ENCODE data around the gene DLGAP1. TPM values are rescaled to one million over a fixed set of nuclear protein-coding genes. Genes with fewer than 3 reads are reported as not detected.
"Not testable (repeated sequence)": the region's sequence is repeated elsewhere in the genome, so short reads cannot be mapped to it uniquely, and the experiment has no call there.

The DLGAP1 gene
- total RNA-seq, 1 donor from 2014 or later: 0.05 TPM

DNA sequence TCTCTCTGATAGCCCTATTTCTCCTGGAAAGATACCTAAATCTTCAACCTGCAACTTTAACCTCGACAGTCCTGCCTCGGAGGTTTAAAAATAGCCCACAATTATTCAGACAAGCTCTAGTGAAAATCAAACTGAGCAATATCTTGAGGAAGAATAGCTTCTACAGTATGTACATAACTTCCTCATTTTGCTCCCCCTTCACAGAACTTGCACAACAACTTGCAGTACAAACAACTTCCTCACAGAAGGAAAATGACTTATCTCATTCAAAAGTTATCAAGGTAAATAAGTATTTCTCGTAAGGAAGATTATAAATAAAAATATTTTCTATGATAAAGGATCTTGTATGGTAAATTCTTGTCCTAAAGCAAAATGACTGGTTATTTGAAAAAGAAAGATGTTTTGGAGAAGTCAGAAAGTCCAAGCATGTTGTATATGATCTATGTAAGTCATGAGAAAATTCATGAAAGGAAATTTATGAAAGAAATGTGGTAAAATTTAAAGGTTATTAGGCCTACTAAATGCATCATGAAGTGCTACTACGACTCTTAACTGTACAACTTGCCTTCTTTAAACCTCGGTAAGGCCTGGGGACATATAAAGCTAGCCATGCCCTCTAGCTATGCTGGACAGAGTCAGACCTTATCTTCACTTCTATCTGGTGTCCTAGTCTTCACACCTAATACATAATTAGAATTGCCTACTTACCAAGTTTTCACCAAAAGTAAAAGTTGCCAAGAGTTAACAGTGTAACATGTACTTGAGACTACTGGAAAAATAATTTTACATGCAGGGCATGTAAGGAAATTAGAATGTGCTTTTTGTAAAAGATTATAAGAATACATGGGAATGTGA lies 394.5 kb downstream of the DLGAP1 start:
- TF ChIP-seq, protein P1, sequence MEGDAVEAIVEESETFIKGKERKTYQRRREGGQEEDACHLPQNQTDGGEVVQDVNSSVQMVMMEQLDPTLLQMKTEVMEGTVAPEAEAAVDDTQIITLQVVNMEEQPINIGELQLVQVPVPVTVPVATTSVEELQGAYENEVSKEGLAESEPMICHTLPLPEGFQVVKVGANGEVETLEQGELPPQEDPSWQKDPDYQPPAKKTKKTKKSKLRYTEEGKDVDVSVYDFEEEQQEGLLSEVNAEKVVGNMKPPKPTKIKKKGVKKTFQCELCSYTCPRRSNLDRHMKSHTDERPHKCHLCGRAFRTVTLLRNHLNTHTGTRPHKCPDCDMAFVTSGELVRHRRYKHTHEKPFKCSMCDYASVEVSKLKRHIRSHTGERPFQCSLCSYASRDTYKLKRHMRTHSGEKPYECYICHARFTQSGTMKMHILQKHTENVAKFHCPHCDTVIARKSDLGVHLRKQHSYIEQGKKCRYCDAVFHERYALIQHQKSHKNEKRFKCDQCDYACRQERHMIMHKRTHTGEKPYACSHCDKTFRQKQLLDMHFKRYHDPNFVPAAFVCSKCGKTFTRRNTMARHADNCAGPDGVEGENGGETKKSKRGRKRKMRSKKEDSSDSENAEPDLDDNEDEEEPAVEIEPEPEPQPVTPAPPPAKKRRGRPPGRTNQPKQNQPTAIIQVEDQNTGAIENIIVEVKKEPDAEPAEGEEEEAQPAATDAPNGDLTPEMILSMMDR (IDR thresholded peaks at IDR 0.05): no peak
- no peak overlapping the region for H3K4me3 Mint-ChIP-seq (ENCODE audit: unreplicated experiment)
- H3K9me3 Mint-ChIP-seq (ENCODE audit: unreplicated experiment): peaks cover 24% of the 10 kb centered on the region
- no peak overlapping the region for H3K27ac Mint-ChIP-seq (ENCODE audit: unreplicated experiment)
- no peaks in the 10 kb centered on the region for H3K4me1 Mint-ChIP-seq (ENCODE audit: unreplicated experiment)
- no peak for DNase-seq (ENCODE audit: extremely low spot score, unreplicated experiment)
- H3K36me3 Mint-ChIP-seq (ENCODE audit: unreplicated experiment): no peaks in the 10 kb centered on the region
- no peaks in the 10 kb centered on the region for H3K27me3 Mint-ChIP-seq (ENCODE audit: unreplicated experiment)

DNA sequence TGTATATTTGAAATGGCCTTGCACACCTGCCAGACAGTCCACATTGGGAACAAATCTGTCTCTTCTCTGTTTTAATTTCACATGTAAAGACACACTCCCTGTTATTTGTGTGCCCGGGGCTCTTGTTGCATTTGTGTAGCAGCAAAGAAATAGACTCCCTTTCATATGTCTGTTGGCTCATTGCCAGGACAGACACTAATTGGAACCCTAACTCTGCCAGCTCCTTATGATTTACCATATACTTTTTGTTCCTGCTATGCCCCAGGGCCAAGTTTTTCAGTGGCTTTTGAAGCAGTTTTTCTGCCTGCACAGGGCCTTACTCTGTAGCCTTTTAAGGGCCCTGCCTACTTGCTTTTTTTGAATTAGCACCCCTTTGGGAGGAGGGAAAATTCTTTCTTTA lies 396.9 kb downstream of the DLGAP1 start:
- H3K27me3 Mint-ChIP-seq (ENCODE audit: unreplicated experiment): no peaks in the 10 kb centered on the region
- no peak for DNase-seq (ENCODE audit: extremely low spot score, unreplicated experiment)
- no peaks in the 10 kb centered on the region for H3K36me3 Mint-ChIP-seq (ENCODE audit: unreplicated experiment)
- no peak overlapping the region for H3K4me3 Mint-ChIP-seq (ENCODE audit: unreplicated experiment)
- H3K4me1 Mint-ChIP-seq (ENCODE audit: unreplicated experiment): no peaks in the 10 kb centered on the region
- H3K9me3 Mint-ChIP-seq (ENCODE audit: unreplicated experiment): peaks cover 23% of the 10 kb centered on the region
- TF ChIP-seq, protein P1 (IDR thresholded peaks at IDR 0.05): no peak
- no peak overlapping the region for H3K27ac Mint-ChIP-seq (ENCODE audit: unreplicated experiment)

DNA sequence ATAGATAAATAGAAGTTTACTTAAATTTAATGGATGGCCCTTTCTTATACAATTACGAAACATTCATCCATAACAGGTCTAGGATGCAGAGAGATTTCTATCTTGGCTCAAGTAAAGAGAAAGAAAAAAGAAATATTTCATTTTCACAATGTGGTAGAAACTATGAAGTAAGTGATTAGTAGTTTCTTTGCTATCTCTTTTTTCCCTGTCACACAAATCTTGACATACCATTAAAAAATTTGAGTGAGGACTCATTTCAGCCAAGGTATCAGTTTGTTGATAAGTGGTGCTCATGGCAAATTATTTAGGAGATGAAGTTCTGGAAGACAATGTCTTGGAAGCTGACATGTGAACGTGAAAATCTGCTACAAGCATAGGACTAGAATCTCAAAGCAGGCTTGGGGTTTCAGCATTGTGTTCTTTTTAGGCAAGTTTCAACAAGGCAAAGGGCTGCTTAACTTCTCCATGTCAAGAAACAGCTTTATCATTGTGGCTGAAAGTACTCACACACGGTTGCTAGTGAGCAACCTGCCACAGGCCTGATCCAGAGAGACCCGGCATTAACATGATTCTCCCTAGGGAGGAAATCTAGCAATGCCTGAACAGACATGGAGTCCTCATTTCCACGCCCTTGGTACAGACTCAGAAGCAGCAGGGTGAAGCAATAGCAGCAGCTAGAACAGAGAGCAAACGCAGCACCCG lies 414.6 kb downstream of the DLGAP1 start:
- DNase-seq (ENCODE audit: extremely low spot score, unreplicated experiment): no peak
- H3K27me3 Mint-ChIP-seq (ENCODE audit: unreplicated experiment): no peaks in the 10 kb centered on the region
- H3K27ac Mint-ChIP-seq (ENCODE audit: unreplicated experiment): no peak overlapping the region
- H3K36me3 Mint-ChIP-seq (ENCODE audit: unreplicated experiment): no peaks in the 10 kb centered on the region
- no peaks in the 10 kb centered on the region for H3K9me3 Mint-ChIP-seq (ENCODE audit: unreplicated experiment)
- no peak overlapping the region for H3K4me3 Mint-ChIP-seq (ENCODE audit: unreplicated experiment)
- TF ChIP-seq, protein P1 (IDR thresholded peaks at IDR 0.05): no peak
- H3K4me1 Mint-ChIP-seq (ENCODE audit: unreplicated experiment): no peaks in the 10 kb centered on the region

DNA sequence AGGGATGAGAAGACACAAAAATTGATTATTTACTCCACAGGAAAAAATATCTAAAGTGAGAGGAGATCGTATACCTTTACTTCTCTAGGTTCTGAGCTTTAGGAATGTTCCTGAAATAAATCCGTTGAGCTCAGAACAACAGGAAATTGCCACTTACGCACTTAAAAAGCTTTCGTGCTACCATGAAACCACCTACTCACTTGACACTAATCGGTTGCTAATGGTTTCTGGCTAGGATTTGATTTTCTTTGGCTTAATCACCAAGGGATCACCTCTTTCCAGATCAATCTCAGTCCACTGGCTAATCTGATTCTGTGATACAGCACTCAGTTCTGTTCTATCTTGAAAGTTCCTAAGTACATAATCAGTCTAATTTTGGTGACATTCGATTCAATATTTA lies 419.6 kb downstream of the DLGAP1 start:
- Mint-ChIP-seq H3K27ac (ENCODE audit: unreplicated experiment) (no peak overlapping the region), H3K4me1 (ENCODE audit: unreplicated experiment) (no peaks in the 10 kb centered on the region), H3K4me3 (ENCODE audit: unreplicated experiment) (no peak overlapping the region), H3K9me3 (ENCODE audit: unreplicated experiment) (no peaks in the 10 kb centered on the region), H3K27me3 (ENCODE audit: unreplicated experiment) (no peaks in the 10 kb centered on the region), H3K36me3 (ENCODE audit: unreplicated experiment) (no peaks in the 10 kb centered on the region)
- no peak for DNase-seq (ENCODE audit: extremely low spot score, unreplicated experiment)
- TF ChIP-seq, protein P1 (IDR thresholded peaks at IDR 0.05): no peak

DNA sequence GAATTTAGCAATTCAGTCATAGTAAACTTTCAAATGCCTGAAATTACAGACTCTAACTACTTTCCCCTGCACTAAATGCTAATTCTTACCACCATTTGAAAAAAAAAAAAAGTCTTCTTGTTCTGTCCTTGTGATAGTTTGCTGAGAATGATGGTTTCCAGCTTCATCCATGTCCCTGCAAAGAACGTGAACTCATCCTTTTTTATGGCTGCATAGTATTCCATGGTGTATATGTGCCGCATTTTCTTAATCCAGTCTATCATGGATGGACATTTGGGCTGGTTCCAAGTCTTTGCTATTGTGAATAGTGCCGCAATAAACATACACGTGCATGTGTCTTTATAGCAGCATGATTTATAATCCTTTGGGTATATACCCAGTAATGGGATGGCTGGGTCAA lies 420.3 kb downstream of the DLGAP1 start:
- not testable (repeated sequence) for H3K27ac Mint-ChIP-seq (ENCODE audit: unreplicated experiment)

More for the DNA sequence above, 420.3 kb downstream of the DLGAP1 start:
- H3K4me3 Mint-ChIP-seq (ENCODE audit: unreplicated experiment); H3K27me3 Mint-ChIP-seq (ENCODE audit: unreplicated experiment); DNase-seq (ENCODE audit: extremely low spot score, unreplicated experiment); H3K4me1 Mint-ChIP-seq (ENCODE audit: unreplicated experiment); H3K9me3 Mint-ChIP-seq (ENCODE audit: unreplicated experiment); H3K36me3 Mint-ChIP-seq (ENCODE audit: unreplicated experiment): not testable (repeated sequence)
